GM12801 (cell line): Measurements from ENCODE around the gene ATMIN.

Source experiments
- TF ChIP-seq, protein P1 (sequence below): IDR thresholded peaks from one replicate; pipeline ENCODE4 v1.5.1; 2011; ENCODE audit warnings: control low read depth; ENCODE audit not compliant: insufficient read length; ENCODE audit errors: extremely low read depth

Gene ATMIN

DNA sequence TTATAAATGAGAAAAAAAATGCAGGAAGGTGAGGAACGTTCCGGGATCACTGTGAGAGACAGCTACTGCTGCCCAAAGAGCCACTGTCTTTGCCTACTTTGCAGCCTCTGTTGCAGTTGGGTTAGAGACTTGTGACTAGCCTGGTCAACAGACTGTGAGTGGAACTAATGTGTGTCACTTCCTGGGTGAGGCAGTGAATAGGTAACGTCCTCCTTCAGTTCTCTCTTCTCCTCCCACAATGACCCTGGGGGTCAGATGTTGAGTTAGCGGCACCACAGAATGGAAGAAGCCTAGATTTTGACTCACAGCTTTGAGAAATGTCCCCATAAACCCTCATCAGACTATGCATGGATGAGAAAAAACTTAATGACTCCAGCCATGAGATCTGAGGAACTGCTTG is 36.2 kb downstream of the ATMIN start:
- TF ChIP-seq, protein P1, sequence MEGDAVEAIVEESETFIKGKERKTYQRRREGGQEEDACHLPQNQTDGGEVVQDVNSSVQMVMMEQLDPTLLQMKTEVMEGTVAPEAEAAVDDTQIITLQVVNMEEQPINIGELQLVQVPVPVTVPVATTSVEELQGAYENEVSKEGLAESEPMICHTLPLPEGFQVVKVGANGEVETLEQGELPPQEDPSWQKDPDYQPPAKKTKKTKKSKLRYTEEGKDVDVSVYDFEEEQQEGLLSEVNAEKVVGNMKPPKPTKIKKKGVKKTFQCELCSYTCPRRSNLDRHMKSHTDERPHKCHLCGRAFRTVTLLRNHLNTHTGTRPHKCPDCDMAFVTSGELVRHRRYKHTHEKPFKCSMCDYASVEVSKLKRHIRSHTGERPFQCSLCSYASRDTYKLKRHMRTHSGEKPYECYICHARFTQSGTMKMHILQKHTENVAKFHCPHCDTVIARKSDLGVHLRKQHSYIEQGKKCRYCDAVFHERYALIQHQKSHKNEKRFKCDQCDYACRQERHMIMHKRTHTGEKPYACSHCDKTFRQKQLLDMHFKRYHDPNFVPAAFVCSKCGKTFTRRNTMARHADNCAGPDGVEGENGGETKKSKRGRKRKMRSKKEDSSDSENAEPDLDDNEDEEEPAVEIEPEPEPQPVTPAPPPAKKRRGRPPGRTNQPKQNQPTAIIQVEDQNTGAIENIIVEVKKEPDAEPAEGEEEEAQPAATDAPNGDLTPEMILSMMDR, result no peak

DNA sequence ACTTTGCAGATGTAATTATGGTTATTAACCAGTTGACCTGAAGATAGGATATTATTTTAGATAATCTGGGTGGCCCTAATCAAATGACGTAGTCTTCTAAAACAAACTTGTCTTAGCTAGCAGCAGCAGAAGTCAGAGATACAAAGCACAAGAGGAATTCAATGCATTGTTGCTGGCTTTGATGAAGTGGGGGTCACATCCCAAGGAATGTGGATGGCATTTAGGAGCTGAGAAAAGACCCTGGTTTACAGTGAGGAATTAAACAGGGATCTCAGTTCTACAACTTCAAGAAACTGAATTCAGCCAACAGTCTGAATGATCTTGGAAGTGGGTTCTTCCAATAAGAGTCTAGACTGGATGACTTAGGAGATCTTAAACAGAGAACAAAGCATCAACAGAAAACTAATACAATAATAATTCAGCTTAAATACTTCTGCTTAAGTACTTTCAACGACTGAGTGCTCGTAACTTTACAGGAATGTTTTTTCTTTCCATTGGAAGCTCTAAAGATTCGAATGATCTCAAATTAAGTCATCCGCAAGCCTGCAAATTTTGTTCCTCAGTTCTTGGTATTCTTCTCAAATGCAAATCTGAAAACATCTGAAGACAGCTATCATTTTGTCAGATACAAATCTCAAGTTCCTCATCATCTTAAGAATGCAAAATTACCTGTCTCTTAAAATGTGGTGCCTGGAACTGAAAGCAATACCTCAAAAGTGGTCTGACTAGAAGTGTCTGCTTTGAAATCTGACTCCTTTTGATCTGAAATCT is 38.1 kb downstream of the ATMIN start:
- TF ChIP-seq, protein P1, result no peak

DNA sequence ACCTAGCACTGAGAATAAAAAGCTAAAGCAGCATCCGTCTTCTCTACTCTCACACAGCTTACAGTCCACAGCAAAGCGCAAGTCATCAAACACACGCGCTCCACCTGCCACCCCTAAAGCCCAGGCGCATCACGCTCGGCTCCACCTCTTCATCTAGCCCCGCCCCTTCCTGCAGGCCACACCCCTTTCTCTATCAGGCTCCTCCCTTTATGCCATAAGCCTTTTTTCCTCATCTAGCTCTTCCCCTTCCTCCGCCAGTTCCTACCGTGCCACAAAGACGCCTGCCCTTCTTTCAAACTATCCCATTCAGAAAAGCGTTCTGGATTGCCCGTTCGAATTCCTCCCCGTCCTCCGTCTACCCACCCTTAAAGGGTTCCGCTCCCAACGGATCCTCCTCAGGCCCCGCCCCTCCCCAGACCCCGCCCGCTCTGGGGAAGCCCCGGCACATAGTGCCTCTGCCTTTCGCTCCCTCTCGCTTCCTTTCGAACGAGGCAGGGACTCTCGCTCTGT is 41.0 kb downstream of the ATMIN start:
- TF ChIP-seq, protein P1, result no peak

DNA sequence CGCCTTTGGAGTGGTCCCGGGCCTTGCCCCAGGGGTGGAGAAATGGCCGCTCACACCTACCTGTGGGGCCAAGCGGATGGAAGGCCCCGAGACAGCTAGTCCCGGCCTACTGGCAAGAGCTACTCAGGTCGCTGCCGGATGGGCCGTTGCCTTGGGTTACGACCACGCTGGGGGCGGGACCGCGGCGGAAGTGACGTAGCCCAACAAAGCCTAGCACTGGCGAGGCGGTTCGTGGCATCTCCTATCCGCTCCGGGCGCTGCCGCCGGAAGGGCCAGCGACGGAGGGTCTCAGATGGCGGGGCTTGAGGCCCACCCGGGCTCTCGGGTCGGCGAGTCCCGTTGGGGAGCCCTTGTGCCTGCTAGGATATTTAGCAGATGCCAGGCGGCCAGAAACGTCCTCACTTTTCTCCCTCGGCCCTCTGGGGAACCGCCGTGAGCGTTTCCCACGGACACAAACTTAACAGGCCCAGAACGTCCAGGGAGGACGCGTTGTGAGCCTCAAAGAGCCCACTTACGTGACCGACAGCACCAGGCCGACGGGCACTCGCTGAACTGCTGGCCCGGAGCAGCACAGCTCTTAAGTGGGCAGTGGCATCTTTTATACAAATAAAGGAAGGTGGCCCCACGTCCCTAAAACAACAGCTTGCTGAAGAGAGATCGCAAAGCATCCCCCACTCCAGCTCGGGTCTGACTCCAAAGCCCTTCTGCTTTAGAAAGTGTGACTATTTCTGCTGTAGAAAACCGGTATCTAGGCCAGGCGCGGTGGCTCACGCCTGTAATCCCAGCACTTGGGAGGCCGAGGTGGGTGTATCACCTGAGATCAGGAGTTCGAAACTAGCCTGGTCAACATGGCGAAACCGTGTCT is 41.7 kb downstream of the ATMIN start, which contains the start of gene C16orf46:
TSS of gene C16orf46 (minus strand) at position 163 of the 865 bp plus-strand sequence. CDS start 13,283 bp downstream, outside the sequence.
- TF ChIP-seq, protein P1, result no peak

DNA sequence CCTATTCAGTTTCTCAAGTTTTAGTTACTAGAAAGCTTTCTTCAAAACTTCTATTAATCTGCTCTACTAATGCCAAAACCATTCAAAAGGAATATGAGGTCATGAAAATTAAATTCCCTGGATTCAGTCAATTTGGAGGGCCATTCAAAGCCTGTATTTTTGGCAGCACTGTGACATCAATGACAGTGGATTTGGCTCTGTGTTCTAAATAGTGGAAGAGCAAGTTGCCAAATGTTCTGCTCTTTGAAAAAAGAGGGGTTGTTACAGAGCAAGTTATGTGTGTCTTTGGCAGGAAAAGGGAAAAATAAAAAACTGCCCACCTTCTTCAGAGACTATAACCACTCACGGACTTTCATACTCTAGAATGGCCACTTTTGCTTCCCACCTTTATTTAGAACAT is 44.6 kb downstream of the ATMIN start:
- TF ChIP-seq, protein P1, result no peak

DNA sequence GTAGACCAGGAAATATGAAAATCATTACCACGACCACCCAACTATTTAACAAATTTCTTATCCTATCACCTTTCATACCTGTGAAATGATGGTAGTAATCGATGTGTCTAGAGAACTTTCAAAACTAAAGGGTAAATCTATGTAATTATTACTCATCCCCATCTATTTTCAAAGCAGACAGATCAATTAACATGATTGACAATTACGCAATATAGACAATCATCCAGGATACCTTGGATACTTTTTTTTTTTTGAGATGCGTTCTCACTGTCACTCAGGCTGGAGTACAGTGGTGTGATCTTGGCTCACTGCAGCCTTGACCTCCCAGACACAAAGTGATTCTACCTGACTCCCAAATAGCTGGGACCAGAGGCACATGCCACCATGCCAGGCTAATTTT is 45.4 kb downstream of the ATMIN start:
- TF ChIP-seq, protein P1, result no peak

DNA sequence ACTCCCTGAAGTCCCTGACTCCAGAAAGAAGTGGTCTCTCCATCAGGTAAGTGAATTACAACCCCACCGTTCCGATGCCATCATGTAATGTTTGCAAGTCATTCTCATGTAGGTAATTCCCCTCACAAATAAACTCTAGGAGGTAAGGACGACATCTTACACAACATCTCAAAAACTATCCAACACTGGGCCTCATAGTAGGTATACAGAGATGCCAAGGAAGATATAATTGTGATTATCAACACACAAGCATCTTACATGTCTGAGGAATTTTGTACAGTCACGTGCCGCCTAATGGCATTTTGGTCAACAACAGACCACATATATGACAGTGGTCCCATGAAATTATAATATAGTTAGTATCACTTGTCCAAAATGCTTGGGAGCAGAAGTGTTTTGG is 53.2 kb downstream of the ATMIN start:
- TF ChIP-seq, protein P1, result no peak
